NCI-H2081 (cell line): ENCODE data around the gene TAF11L8.
"Not testable (repeated sequence)": the region's sequence is repeated elsewhere in the genome, so short reads cannot be mapped to it uniquely, and the experiment has no call there.

Source experiments
- DNase-seq, 2 experiments: peaks; one replicate each; lab custom pipeline; 2025; lab: John Stamatoyannopoulos, UW

The TAF11L8 gene

DNA sequence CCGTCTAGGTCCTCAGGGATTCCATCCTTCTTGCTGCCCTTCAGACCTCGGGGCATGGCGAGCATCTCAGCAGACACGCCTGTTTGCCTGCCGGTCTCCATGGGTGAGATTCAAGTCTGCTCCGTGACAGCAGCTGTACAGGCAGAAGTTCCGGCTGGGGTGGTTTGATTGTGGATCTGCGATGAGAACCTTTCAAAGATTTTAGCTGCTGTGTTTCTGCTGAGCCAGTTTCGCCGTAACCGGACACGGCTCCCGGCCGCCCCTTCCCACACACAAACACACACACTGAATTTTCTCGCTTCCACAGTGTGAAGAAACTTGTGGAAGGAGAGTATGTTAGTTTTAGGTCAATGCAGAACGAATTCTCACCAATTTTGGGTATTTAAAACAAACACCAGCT is at the start of gene TAF11L8:
Gene TAF11L8, minus strand, starts transcription at position 101 of the 400 bp plus-strand sequence.
- not testable (repeated sequence) for DNase-seq

DNA sequence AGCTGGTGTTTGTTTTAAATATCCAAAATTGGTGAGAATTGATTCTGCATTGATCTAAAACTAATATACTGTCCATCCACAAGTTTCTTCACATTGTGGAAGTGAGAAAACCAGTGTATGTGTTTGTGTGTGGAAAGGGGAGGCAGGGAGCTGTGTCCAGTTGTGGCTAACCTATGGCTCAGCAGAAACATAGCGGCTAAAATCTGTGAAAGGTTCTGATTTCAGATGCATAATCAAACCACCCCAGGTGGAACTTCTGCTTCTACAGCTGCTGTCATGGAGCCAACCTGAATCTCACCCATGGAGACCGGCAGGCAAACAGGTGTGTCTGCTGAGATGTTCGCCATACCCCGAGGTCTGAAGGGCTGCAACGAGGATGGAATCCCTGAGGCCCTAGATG is 43.4 kb upstream of the TAF11L8 start, which contains the start of gene TAF11L14:
Gene TAF11L14, plus strand, starts transcription at position 301 of the 400 bp plus-strand sequence.
- DNase-seq, result no peak

DNA sequence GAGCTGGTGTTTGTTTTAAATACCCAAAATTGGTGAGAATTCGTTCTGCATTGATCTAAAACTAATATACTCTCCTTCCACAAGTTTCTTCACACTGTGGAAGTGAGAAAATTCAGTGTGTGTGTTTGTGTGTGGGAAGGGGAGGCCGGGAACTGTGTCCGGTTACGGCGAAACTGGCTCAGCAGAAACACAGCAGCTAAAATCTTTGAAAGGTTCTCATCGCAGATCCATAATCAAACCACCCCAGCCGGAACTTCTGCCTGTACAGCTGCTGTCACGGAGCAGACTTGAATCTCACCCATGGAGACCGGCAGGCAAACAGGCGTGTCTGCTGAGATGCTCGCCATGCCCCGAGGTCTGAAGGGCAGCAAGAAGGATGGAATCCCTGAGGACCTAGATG is 41.0 kb upstream of the TAF11L8 start, which contains the start of gene TAF11L13:
Gene TAF11L13, plus strand, starts transcription at position 301 of the 400 bp plus-strand sequence.
- DNase-seq, result not testable (repeated sequence)

DNA sequence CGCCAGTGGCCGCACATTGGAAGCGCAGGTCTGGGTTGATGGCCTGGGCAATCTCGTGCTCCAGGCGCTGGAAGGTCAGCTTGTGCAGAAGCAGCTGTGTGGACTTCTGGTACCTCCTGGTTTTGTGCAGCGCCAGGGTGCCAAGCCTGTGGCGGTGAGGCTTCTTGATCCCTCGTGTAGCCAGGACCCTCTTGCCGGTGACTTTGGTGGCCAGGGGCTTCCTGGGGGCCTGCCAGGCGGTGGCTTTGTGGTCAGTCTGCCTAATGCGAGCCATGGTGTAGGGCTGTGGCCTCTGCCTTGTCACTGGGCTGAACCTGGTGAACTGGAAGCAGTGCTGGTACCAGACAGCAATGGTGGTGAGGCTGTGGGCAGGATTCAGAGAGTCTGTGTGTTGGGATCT is 34.9 kb upstream of the TAF11L8 start:
- no peak for DNase-seq

DNA sequence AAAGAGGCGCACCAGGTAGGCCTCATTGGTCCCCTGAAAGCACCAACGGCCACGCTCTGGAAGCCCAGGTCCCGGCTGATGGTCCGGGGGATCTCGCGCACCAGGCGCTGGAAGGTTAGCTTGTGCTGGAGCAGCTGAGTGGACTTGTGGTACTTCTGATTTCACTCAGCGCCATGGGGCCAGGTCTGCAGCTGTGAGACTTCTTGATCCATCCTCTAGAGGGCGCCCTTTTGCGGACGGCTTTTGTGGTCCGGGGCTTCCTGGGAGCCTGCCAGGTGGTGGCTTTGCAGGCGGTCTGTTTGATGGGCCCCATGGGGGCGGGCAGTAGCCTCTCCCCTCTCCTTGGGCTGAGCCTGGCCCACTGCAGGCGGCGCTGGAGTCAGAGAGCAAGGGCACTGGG is 29.9 kb upstream of the TAF11L8 start:
- DNase-seq, result no peak

DNA sequence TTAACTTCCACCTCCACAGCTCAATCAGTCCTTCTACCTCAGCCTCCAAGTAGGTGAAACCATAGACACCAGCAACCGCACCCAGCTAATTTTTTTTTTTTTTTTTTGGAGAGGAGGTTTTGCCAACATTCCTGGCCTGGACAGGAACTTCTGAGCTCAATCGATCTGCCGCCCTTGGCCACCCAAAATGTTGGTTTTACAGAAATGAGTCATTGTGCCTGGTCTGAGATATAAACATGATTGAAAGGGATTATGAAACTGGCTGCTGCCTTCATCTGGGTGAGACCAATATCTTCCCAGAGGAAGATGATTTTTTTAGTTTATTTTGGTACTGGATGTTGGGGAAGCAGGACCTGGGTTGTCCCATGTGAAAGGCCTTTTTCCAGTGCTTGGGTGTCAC is 28.6 kb upstream of the TAF11L8 start:
- no peak for DNase-seq

DNA sequence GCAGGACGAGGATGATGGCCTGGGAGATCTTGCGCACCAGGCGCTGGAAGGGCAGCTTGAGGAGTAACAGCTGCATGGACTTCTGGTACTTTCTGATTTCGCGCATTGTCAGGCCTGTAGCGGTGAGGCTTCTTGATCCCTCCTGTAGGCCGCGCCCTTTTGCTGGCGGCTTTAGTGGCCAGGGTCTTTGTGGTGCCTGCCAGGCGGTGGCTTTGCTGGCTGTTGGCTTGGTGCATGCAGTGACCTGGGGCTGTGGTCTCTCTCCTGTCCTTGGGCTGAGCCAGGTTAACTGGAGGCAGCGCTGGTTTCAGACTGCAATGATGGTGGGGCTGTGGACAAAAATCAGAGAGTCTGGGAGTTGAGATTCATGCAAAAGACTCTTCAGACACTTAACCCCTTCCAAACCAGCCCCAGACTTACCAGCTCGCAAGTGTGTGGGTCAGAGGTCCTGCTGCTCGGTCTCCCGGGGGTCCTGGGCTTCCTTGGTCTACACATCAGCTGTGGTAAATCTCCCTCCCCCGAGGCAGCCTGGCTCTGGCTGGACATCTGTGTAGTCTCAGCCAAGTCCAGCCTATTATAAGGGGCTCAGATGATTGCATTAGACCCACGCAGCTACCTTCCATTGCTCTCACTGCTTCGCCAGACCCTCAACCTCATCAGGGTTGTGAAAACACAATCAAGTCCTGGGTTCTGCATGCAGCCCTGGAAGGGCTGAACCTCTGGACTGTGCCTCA is 24.3 kb upstream of the TAF11L8 start:
- no peak for DNase-seq

DNA sequence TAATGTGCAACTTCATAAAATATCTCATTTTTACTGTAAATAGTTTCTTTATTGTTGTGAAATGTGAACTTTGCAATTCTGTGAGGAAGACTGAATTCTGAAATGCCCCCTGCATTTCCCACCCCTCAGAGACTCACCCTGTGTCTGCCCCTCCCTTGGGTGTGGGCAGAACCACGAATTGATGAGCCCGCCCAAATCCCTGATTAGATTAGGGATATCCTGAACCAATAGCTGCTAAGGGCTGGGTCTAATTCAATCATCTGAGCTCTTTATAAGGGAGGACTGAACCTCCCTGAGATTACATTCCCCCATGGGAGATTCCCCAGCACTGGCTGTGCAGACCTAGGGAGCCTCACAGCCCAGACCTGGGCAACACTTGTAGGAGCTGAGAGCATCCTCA is 19.3 kb upstream of the TAF11L8 start, which contains the start of gene TAF11L12:
Gene TAF11L12, plus strand, starts transcription at position 301 of the 400 bp plus-strand sequence.
- DNase-seq, result not testable (repeated sequence)

DNA sequence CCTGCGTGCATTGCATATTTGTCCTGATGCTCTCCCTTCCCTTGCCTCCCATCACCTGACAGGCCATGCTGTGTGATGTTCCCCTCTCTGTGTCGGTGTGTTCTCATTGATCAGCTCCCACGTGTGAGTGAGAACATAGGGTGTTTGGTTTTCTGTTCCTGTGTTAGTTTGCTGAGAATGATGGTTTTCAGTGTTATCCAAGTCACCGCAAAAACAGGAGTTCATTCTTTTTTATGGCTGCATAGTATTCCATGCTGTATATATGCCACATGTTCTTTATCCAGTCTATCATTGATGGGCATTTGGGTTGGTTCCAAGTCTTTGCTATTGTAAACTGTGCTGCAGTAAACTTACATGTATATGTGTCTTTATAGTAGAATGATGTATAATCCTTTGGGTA is 16.7 kb upstream of the TAF11L8 start:
- DNase-seq, result not testable (repeated sequence)

DNA sequence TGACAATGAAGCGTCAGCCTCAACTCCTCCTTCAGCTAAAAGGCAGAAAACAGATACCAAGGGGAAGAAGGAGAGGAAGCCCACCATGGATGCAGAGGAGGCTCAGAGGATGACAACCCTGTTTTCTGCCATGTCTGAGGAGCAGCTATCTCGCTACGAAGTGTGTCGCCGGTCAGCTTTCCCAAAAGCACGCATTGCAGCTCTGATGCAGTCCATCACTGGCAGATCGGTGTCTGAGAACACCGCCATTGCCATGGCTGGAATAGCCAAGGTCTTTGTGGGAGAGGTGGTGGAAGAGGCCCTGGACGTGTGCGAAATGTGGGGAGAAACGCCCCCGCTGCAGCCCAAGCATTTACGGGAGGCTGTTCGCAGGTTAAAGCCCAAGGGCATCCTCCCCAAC is 14.2 kb upstream of the TAF11L8 start:
- no peak for DNase-seq

DNA sequence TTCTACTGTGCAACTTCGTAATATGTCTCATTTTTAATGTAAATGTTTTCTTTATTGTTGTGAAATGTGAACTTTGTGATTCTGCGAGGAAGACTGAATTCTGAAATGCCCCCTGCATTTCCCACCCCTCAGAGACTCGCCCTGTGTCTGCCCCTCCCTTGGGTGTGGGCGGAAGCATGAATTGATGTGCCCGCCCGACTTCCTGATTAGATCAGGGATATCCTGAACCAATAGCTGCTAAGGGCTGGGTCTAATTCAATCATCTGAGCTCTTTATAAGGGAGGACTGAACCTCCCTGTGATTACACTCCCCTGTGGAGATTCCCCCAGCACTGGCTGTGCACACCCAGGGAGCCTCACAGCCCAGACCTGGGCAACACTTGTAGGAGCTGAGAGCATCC is 13.1 kb upstream of the TAF11L8 start, which contains the start of gene TAF11L11:
Gene TAF11L11, plus strand, starts transcription at position 304 of the 400 bp plus-strand sequence.
- DNase-seq, result not testable (repeated sequence)

DNA sequence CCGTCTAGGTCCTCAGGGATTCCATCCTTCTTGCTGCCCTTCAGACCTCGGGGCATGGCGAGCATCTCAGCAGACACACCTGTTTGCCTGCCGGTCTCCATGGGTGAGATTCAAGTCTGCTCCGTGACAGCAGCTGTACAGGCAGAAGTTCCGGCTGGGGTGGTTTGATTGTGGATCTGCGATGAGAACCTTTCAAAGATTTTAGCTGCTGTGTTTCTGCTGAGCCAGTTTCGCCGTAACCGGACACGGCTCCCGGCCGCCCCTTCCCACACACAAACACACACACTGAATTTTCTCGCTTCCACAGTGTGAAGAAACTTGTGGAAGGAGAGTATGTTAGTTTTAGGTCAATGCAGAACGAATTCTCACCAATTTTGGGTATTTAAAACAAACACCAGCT is 7.0 kb upstream of the TAF11L8 start, which contains the start of gene TAF11L10:
Gene TAF11L10, minus strand, starts transcription at position 101 of the 400 bp plus-strand sequence.
- DNase-seq, result not testable (repeated sequence)

DNA sequence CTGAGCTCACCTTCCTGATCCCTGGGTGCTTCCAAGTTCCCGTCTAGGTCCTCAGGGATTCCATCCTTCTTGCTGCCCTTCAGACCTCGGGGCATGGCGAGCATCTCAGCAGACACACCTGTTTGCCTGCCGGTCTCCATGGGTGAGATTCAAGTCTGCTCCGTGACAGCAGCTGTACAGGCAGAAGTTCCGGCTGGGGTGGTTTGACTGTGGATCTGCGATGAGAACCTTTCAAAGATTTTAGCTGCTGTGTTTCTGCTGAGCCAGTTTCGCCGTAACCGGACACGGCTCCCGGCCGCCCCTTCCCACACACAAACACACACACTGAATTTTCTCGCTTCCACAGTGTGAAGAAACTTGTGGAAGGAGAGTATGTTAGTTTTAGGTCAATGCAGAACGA is 3.5 kb upstream of the TAF11L8 start, which contains the start of gene TAF11L9:
Gene TAF11L9, minus strand, starts transcription at position 140 of the 400 bp plus-strand sequence.
- DNase-seq, result not testable (repeated sequence)

DNA sequence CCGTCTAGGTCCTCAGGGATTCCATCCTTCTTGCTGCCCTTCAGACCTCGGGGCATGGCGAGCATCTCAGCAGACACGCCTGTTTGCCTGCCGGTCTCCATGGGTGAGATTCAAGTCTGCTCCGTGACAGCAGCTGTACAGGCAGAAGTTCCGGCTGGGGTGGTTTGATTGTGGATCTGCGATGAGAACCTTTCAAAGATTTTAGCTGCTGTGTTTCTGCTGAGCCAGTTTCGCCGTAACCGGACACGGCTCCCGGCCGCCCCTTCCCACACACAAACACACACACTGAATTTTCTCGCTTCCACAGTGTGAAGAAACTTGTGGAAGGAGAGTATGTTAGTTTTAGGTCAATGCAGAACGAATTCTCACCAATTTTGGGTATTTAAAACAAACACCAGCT is 5.1 kb downstream of the TAF11L8 start, which contains the start of gene TAF11L7:
Gene TAF11L7, minus strand, starts transcription at position 101 of the 400 bp plus-strand sequence.
- not testable (repeated sequence) for DNase-seq
